Measurements from ENCODE around the gene SMIM36.
"Not testable (repeated sequence)": the region's sequence is repeated elsewhere in the genome, so short reads cannot be mapped to it uniquely, and the experiment has no call there.

Gene SMIM36

GRCh38 chr17:55501626-55502025 is 9.6 kb downstream of the SMIM36 start:
- not testable (repeated sequence) for DNase-seq (ENCODE audit: low spot score)

GRCh38 chr17:55500103-55500502 is 11.1 kb downstream of the SMIM36 start:
- no peak for DNase-seq (ENCODE audit: low spot score)

- DNase-seq (ENCODE audit: low spot score): no peak
Measured at GRCh38 chr17:55496094-55496881, 15.0 kb downstream of the SMIM36 start.

GRCh38 chr17:55495239-55495638 is 16.0 kb downstream of the SMIM36 start:
- DNase-seq (ENCODE audit: low spot score): no peak

GRCh38 chr17:55492781-55493341 is 18.4 kb downstream of the SMIM36 start:
- DNase-seq (ENCODE audit: low spot score): no peak

GRCh38 chr17:55490376-55490775 is 20.9 kb downstream of the SMIM36 start:
- no peak for DNase-seq (ENCODE audit: low spot score)

GRCh38 chr17:55487695-55488432 is 23.4 kb downstream of the SMIM36 start:
- no peak for DNase-seq (ENCODE audit: low spot score)

- DNase-seq (ENCODE audit: low spot score): no peak
Measured at GRCh38 chr17:55484575-55484974, 26.7 kb downstream of the SMIM36 start.

GRCh38 chr17:55482591-55483389 is 28.5 kb downstream of the SMIM36 start:
- DNase-seq (ENCODE audit: low spot score): no peak

GRCh38 chr17:55480631-55481315 is 30.5 kb downstream of the SMIM36 start:
- DNase-seq (ENCODE audit: low spot score): no peak

- DNase-seq (ENCODE audit: low spot score): no peak
Measured at GRCh38 chr17:55479903-55480302, 31.3 kb downstream of the SMIM36 start.

- DNase-seq (ENCODE audit: low spot score): no peak
Measured at GRCh38 chr17:55478971-55479370, 32.3 kb downstream of the SMIM36 start.

- DNase-seq (ENCODE audit: low spot score): no peak
Measured at GRCh38 chr17:55466671-55467070, 44.6 kb downstream of the SMIM36 start.

- not testable (repeated sequence) for DNase-seq (ENCODE audit: low spot score)
Measured at GRCh38 chr17:55465771-55466170, 45.5 kb downstream of the SMIM36 start.

GRCh38 chr17:55463600-55463999 is 47.7 kb downstream of the SMIM36 start:
- DNase-seq (ENCODE audit: low spot score): no peak

- DNase-seq (ENCODE audit: low spot score): no peak
Measured at GRCh38 chr17:55462711-55463110, 48.5 kb downstream of the SMIM36 start.

GRCh38 chr17:55462234-55462633 is 49.0 kb downstream of the SMIM36 start:
- DNase-seq (ENCODE audit: low spot score): no peak

GRCh38 chr17:55458978-55459377 is 52.3 kb downstream of the SMIM36 start:
- DNase-seq (ENCODE audit: low spot score): no peak

GRCh38 chr17:55458287-55458900 is 52.9 kb downstream of the SMIM36 start:
- DNase-seq (ENCODE audit: low spot score): no peak

- no peak for DNase-seq (ENCODE audit: low spot score)
Measured at GRCh38 chr17:55456307-55457240, 54.7 kb downstream of the SMIM36 start.
